HepG2 (cell line): ENCODE results near the gene RHBDD2. TPM values are rescaled to one million over a fixed set of nuclear protein-coding genes. Genes with fewer than 3 reads are reported as not detected.

Experiments used
- HCFC1 ChIP-seq: fragments of 150-350 bp; IDR thresholded peaks from 2 replicates; pipeline ENCODE4 v1.6.1; 2014; ENCODE audit warnings: low read depth, low read length
- IRX3 ChIP-seq: sonication (generic); formaldehyde crosslinking; IDR thresholded peaks from 2 replicates; pipeline ENCODE4 v1.8.1; 2023; ENCODE audit warnings: mild to moderate bottlenecking, low read depth, missing genetic modification reagents, borderline replicate concordance
- MEIS1 ChIP-seq: sonication (generic); formaldehyde crosslinking; IDR thresholded peaks from 2 replicates; pipeline ENCODE4 v1.9.0; 2021; ENCODE audit warnings: mild to moderate bottlenecking, missing genetic modification reagents, moderate library complexity, borderline replicate concordance
- MIER2 ChIP-seq: IDR thresholded peaks from 2 replicates; pipeline ENCODE4 v1.6.1; 2016; ENCODE audit warnings: missing biosample characterization, missing genetic modification reagents
- PAF1 ChIP-seq: IDR thresholded peaks from 2 replicates; pipeline ENCODE4 v1.6.1; 2016; ENCODE audit warnings: missing genetic modification reagents, missing compliant biosample characterization
- THYN1 ChIP-seq: sonication (generic); formaldehyde crosslinking; IDR thresholded peaks from 2 replicates; pipeline ENCODE4 v1.8.1; 2023; ENCODE audit warnings: low read depth, mild to moderate bottlenecking, moderate library complexity, missing genetic modification reagents, borderline replicate concordance
- ZFP1 ChIP-seq: IDR thresholded peaks from 2 replicates; pipeline ENCODE4 v1.6.1; 2016
- ZFP37 ChIP-seq: sonication (generic); formaldehyde crosslinking; IDR thresholded peaks from 2 replicates; pipeline ENCODE4 v1.4.0; 2020; ENCODE audit warnings: missing genetic modification reagents, borderline replicate concordance
- ZNF451 ChIP-seq: sonication (generic); formaldehyde crosslinking; IDR thresholded peaks from 2 replicates; pipeline ENCODE4 v1.5.0; 2020; ENCODE audit warnings: mild to moderate bottlenecking, missing genetic modification reagents
- ZNF547 ChIP-seq: sonication (generic); formaldehyde crosslinking; IDR thresholded peaks from 2 replicates; pipeline ENCODE4 v1.5.1; 2020; ENCODE audit warnings: mild to moderate bottlenecking, missing genetic modification reagents
- ZNF556 ChIP-seq: sonication (generic); formaldehyde crosslinking; IDR thresholded peaks from 2 replicates; pipeline ENCODE4 v1.4.0; 2020; ENCODE audit warnings: mild to moderate bottlenecking, missing genetic modification reagents, borderline replicate concordance
- ZNF570 ChIP-seq: sonication (generic); formaldehyde crosslinking; IDR thresholded peaks from 2 replicates; pipeline ENCODE4 v1.4.0; 2020; ENCODE audit warnings: mild to moderate bottlenecking, missing genetic modification reagents, borderline replicate concordance
- ZNF883 ChIP-seq: sonication (generic); formaldehyde crosslinking; IDR thresholded peaks from 2 replicates; pipeline ENCODE4 v1.5.1; 2020; ENCODE audit warnings: mild to moderate bottlenecking, missing genetic modification reagents; ENCODE audit errors: not compliant biosample characterization
- polyA plus RNA-seq, 8 experiments: library from polyadenylated mRNA; depleted of rRNA in 3 of 8; stranded (reverse) in 7 of 8; unstranded in 1 of 8; fragments of >200 nt; fragmentation: Illumina TruSeq in 4 of 8; extraction: Trizol in 4 of 8; gene quantifications; 2 replicates each; pipeline versions ENCODE4 v1.2.1 to v1.2.3, GENCODE V29; 2011 to 2016; ENCODE audit warnings: low read depth in 4 of 8, missing spikeins in 1 of 8, mixed read lengths in 1 of 8; ENCODE audit not compliant: insufficient read depth in 1 of 8
- total RNA-seq, 5 experiments: library from RNA; depleted of rRNA; stranded (reverse); fragments of >200 nt; fragmentation: Illumina TruSeq; extraction: Trizol; gene quantifications; 2 replicates each; pipeline ENCODE4 v1.2.3, GENCODE V29; 2016; ENCODE audit warnings: low read depth in 1 of 5
- TF ChIP-seq, protein P1 (sequence below): sonication (generic); formaldehyde crosslinking; IDR thresholded peaks from 2 replicates; pipeline ENCODE4 v1.5.0; 2020; ENCODE audit warnings: missing genetic modification reagents
- TF ChIP-seq, protein P2 (sequence below): sonication (generic); formaldehyde crosslinking; IDR thresholded peaks from 2 replicates; pipeline ENCODE4 v1.4.0; 2020; ENCODE audit warnings: mild to moderate bottlenecking, missing genetic modification reagents
- TF ChIP-seq, protein P3 (sequence below): sonication (generic); formaldehyde crosslinking; IDR thresholded peaks from 2 replicates; pipeline ENCODE4 v1.4.0; 2020; ENCODE audit warnings: mild to moderate bottlenecking, missing genetic modification reagents
- TF ChIP-seq, protein P4 (sequence below): sonication (generic); formaldehyde crosslinking; IDR thresholded peaks from 2 replicates; pipeline ENCODE4 v1.5.0; 2020; ENCODE audit warnings: mild to moderate bottlenecking, missing genetic modification reagents, moderate library complexity
- TF ChIP-seq, protein P5 (sequence below): sonication (generic); formaldehyde crosslinking; IDR thresholded peaks from 2 replicates; pipeline ENCODE4 v1.4.0; 2020; ENCODE audit warnings: missing genetic modification reagents, borderline replicate concordance

RHBDD2 gene
- total and polyA plus RNA-seq, 2 of the 13 experiments (the other 11 are each of a cell fraction or from before 2014, with no cell fraction given): 23.1 to 26.4 TPM

DNA sequence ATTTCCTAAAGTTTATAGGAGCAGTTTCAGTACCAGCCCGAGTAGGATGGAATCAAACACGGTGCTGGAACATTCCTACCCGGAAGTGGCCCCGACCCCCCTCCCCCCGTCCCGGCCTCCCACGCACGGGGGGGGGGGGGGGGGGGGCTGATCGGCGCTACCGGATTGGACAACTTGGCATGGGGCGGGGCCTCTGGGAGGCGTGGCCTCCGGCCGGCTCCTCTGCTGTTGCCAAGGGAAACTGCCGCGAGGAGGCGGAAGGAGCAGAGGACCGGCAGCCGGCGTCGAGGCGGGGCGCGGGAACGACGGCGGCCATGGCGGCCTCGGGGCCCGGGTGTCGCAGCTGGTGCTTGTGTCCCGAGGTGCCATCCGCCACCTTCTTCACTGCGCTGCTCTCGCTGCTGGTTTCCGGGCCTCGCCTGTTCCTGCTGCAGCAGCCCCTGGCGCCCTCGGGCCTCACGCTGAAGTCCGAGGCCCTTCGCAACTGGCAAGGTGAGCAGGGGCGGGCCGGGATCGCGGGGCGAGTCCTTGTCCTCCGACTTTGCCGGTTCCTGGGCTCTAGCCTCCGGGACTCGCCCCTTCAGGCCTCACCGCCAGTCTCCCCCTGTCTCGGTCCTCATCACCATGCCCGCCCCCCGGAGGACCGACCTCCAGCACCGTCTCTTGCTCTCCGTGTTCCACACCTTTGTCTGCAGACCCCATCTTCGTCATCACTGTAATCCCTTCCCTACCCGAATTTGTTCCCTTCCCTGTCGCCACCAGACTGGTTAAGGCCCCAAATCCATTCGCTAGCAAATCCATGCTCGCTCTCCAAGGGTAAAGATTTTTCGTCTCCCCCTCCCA, at the start of gene RHBDD2 (continued):
- no peak; the same call in 1 of the 2 replicates for TF ChIP-seq IRX3
- TF ChIP-seq PAF1 (CRISPR knock-in tag): no peak
- peak; percentile 86 for TF ChIP-seq ZNF547
- TF ChIP-seq, protein P1, sequence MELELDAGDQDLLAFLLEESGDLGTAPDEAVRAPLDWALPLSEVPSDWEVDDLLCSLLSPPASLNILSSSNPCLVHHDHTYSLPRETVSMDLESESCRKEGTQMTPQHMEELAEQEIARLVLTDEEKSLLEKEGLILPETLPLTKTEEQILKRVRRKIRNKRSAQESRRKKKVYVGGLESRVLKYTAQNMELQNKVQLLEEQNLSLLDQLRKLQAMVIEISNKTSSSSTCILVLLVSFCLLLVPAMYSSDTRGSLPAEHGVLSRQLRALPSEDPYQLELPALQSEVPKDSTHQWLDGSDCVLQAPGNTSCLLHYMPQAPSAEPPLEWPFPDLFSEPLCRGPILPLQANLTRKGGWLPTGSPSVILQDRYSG (CRISPR knock-in tag): no peak
- TF ChIP-seq, protein P2, sequence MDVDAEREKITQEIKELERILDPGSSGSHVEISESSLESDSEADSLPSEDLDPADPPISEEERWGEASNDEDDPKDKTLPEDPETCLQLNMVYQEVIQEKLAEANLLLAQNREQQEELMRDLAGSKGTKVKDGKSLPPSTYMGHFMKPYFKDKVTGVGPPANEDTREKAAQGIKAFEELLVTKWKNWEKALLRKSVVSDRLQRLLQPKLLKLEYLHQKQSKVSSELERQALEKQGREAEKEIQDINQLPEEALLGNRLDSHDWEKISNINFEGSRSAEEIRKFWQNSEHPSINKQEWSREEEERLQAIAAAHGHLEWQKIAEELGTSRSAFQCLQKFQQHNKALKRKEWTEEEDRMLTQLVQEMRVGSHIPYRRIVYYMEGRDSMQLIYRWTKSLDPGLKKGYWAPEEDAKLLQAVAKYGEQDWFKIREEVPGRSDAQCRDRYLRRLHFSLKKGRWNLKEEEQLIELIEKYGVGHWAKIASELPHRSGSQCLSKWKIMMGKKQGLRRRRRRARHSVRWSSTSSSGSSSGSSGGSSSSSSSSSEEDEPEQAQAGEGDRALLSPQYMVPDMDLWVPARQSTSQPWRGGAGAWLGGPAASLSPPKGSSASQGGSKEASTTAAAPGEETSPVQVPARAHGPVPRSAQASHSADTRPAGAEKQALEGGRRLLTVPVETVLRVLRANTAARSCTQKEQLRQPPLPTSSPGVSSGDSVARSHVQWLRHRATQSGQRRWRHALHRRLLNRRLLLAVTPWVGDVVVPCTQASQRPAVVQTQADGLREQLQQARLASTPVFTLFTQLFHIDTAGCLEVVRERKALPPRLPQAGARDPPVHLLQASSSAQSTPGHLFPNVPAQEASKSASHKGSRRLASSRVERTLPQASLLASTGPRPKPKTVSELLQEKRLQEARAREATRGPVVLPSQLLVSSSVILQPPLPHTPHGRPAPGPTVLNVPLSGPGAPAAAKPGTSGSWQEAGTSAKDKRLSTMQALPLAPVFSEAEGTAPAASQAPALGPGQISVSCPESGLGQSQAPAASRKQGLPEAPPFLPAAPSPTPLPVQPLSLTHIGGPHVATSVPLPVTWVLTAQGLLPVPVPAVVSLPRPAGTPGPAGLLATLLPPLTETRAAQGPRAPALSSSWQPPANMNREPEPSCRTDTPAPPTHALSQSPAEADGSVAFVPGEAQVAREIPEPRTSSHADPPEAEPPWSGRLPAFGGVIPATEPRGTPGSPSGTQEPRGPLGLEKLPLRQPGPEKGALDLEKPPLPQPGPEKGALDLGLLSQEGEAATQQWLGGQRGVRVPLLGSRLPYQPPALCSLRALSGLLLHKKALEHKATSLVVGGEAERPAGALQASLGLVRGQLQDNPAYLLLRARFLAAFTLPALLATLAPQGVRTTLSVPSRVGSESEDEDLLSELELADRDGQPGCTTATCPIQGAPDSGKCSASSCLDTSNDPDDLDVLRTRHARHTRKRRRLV (CRISPR knock-in tag): no peak; the same call in 1 of the 2 replicates
- no peak for TF ChIP-seq THYN1 (CRISPR knock-in tag)
- no peak for TF ChIP-seq MIER2 (CRISPR knock-in tag)
- TF ChIP-seq ZFP1 (CRISPR knock-in tag): no peak
- peak; percentile 70 for TF ChIP-seq ZNF451 (CRISPR knock-in tag)
- TF ChIP-seq MEIS1 (CRISPR knock-in tag): peak; percentile 55; the same call in 1 of the 2 replicates
- no peak for TF ChIP-seq ZNF570 (CRISPR knock-in tag)
- peak; percentile 98 for TF ChIP-seq ZNF883 (CRISPR knock-in tag)
- peak; percentile 33; the same call in 1 of the 2 replicates for TF ChIP-seq ZNF556 (CRISPR knock-in tag)
- no peak for TF ChIP-seq ZFP37 (CRISPR knock-in tag)
- TF ChIP-seq, protein P3, sequence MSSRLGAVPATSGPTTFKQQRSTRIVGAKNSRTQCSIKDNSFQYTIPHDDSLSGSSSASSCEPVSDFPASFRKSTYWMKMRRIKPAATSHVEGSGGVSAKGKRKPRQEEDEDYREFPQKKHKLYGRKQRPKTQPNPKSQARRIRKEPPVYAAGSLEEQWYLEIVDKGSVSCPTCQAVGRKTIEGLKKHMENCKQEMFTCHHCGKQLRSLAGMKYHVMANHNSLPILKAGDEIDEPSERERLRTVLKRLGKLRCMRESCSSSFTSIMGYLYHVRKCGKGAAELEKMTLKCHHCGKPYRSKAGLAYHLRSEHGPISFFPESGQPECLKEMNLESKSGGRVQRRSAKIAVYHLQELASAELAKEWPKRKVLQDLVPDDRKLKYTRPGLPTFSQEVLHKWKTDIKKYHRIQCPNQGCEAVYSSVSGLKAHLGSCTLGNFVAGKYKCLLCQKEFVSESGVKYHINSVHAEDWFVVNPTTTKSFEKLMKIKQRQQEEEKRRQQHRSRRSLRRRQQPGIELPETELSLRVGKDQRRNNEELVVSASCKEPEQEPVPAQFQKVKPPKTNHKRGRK (CRISPR knock-in tag): no peak
- TF ChIP-seq, protein P4, sequence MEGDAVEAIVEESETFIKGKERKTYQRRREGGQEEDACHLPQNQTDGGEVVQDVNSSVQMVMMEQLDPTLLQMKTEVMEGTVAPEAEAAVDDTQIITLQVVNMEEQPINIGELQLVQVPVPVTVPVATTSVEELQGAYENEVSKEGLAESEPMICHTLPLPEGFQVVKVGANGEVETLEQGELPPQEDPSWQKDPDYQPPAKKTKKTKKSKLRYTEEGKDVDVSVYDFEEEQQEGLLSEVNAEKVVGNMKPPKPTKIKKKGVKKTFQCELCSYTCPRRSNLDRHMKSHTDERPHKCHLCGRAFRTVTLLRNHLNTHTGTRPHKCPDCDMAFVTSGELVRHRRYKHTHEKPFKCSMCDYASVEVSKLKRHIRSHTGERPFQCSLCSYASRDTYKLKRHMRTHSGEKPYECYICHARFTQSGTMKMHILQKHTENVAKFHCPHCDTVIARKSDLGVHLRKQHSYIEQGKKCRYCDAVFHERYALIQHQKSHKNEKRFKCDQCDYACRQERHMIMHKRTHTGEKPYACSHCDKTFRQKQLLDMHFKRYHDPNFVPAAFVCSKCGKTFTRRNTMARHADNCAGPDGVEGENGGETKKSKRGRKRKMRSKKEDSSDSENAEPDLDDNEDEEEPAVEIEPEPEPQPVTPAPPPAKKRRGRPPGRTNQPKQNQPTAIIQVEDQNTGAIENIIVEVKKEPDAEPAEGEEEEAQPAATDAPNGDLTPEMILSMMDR (CRISPR knock-in tag): peak; percentile 52
- TF ChIP-seq, protein P5, sequence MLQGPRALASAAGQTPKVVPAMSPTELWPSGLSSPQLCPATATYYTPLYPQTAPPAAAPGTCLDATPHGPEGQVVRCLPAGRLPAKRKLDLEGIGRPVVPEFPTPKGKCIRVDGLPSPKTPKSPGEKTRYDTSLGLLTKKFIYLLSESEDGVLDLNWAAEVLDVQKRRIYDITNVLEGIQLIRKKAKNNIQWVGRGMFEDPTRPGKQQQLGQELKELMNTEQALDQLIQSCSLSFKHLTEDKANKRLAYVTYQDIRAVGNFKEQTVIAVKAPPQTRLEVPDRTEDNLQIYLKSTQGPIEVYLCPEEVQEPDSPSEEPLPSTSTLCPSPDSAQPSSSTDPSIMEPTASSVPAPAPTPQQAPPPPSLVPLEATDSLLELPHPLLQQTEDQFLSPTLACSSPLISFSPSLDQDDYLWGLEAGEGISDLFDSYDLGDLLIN: 0 out of 2 replicates have a peak, but pooled peaks have one; percentile 81
- no peak for TF ChIP-seq HCFC1
